DND-41 (cell line): ENCODE results near the gene DNAH14.

ENCODE experiments used
- ATAC-seq: fragments of 200-7000 bp; cut with Tn5 transposase; 3 replicates; pipeline ENCODE4 v1.9.1; 2021; ENCODE audit warnings: low read depth; ENCODE audit not compliant: insufficient read depth
- DNase-seq: peaks from one replicate; pipeline ENCODE4 v3.0.0-alpha.2; 2020
- H2AFZ ChIP-seq: 2 replicates; pipeline ENCODE4 v1.6.0; 2012; ENCODE audit warnings: low read depth, low read length
- H3K27ac ChIP-seq: 2 replicates; pipeline ENCODE4 v1.5.1; 2012; ENCODE audit warnings: low read length, inconsistent platforms
- H3K27me3 ChIP-seq: fragments of 200-600 bp; sonication (generic); 2 replicates; pipeline ENCODE4 v1.6.0; 2012; ENCODE audit warnings: low read length, mild to moderate bottlenecking, inconsistent platforms; ENCODE audit not compliant: insufficient read depth, poor library complexity
- H3K36me3 ChIP-seq: 2 replicates; pipeline ENCODE4 v1.5.1; 2012; ENCODE audit warnings: low read length, inconsistent platforms; ENCODE audit not compliant: insufficient read depth
- H3K4me1 ChIP-seq: 2 replicates; pipeline ENCODE4 v1.5.1; 2012; ENCODE audit warnings: mild to moderate bottlenecking, low read length; ENCODE audit not compliant: insufficient read depth
- H3K4me2 ChIP-seq: 2 replicates; pipeline ENCODE4 v1.6.0; 2012; ENCODE audit warnings: mild to moderate bottlenecking, moderate library complexity, low read length, inconsistent platforms; ENCODE audit not compliant: insufficient read depth
- H3K4me3 ChIP-seq, 2 experiments: fragments of 200-600 bp in 1 of 2; shearing (Covaris generic) in 1 of 2; 2 replicates each; pipeline ENCODE4 v1.5.1; 2012 to 2016; ENCODE audit warnings: inconsistent platforms in 2 of 2, low read length in 2 of 2, mild to moderate bottlenecking in 2 of 2, low read depth in 1 of 2, moderate library complexity in 1 of 2
- H3K79me2 ChIP-seq: 2 replicates; pipeline ENCODE4 v1.6.0; 2012; ENCODE audit warnings: low read length, inconsistent platforms; ENCODE audit not compliant: insufficient read depth
- H3K9ac ChIP-seq: 2 replicates; pipeline ENCODE4 v1.6.0; 2012; ENCODE audit warnings: low read depth, mild to moderate bottlenecking, inconsistent platforms, low read length, moderate library complexity
- H3K9me3 ChIP-seq: 2 replicates; pipeline ENCODE4 v1.5.1; 2012; ENCODE audit warnings: low read length, moderate library complexity, mild to moderate bottlenecking, inconsistent platforms; ENCODE audit not compliant: insufficient read depth, severe bottlenecking
- H4K20me1 ChIP-seq: 2 replicates; pipeline ENCODE4 v1.6.0; 2012; ENCODE audit warnings: low read length; ENCODE audit not compliant: insufficient read depth
- EZH2 ChIP-seq: IDR thresholded peaks from 3 replicates; pipeline ENCODE4 v1.6.1; 2012; ENCODE audit warnings: borderline replicate concordance, low read depth, mild to moderate bottlenecking, moderate library complexity, low read length, inconsistent platforms; ENCODE audit not compliant: severe bottlenecking
- TF ChIP-seq, protein P1 (sequence below): IDR thresholded peaks from 2 replicates; pipeline ENCODE4 v1.5.1; 2012; ENCODE audit warnings: borderline replicate concordance, low read length, moderate library complexity, mild to moderate bottlenecking; ENCODE audit not compliant: poor library complexity, severe bottlenecking; ENCODE audit errors: extremely low read depth

DNAH14 gene

DNA sequence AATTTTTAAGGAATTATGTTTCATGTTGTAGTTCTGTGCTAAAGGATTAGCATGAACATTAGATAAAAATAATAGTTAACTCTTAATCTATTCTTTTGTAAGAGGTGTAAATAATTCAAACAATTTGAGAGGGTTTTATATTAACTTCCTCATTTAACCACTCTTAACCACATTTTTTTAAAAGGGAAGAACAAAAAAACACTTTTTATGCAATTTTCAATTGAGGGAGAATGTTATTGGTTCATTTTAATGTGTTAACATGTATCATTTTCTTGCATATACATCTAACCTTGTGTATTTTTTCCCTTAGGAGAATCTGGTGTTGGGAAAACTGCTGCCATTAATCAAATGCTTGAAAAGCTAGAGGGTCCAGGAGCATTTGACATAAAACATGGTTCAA lies 329.3 kb downstream of the DNAH14 start:
- H3K36me3 ChIP-seq, result no peaks in the 10 kb centered on the region
- H2AFZ ChIP-seq, result no peak overlapping the region
- H3K9ac ChIP-seq, result no peak overlapping the region
- H3K79me2 ChIP-seq, result no peaks in the 10 kb centered on the region
- no peak overlapping the region for H3K4me3 ChIP-seq
- no peak overlapping the region for H3K27ac ChIP-seq
- TF ChIP-seq EZH2, result no peak
- TF ChIP-seq, protein P1, sequence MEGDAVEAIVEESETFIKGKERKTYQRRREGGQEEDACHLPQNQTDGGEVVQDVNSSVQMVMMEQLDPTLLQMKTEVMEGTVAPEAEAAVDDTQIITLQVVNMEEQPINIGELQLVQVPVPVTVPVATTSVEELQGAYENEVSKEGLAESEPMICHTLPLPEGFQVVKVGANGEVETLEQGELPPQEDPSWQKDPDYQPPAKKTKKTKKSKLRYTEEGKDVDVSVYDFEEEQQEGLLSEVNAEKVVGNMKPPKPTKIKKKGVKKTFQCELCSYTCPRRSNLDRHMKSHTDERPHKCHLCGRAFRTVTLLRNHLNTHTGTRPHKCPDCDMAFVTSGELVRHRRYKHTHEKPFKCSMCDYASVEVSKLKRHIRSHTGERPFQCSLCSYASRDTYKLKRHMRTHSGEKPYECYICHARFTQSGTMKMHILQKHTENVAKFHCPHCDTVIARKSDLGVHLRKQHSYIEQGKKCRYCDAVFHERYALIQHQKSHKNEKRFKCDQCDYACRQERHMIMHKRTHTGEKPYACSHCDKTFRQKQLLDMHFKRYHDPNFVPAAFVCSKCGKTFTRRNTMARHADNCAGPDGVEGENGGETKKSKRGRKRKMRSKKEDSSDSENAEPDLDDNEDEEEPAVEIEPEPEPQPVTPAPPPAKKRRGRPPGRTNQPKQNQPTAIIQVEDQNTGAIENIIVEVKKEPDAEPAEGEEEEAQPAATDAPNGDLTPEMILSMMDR, result no peak
- no peaks in the 10 kb centered on the region for H3K9me3 ChIP-seq
- ATAC-seq (no peak), DNase-seq (no peak)
- H3K4me1 ChIP-seq, result no peaks in the 10 kb centered on the region
- no peaks in the 10 kb centered on the region for H4K20me1 ChIP-seq
- H3K4me2 ChIP-seq, result no peak overlapping the region
- H3K27me3 ChIP-seq, result no peaks in the 10 kb centered on the region

DNA sequence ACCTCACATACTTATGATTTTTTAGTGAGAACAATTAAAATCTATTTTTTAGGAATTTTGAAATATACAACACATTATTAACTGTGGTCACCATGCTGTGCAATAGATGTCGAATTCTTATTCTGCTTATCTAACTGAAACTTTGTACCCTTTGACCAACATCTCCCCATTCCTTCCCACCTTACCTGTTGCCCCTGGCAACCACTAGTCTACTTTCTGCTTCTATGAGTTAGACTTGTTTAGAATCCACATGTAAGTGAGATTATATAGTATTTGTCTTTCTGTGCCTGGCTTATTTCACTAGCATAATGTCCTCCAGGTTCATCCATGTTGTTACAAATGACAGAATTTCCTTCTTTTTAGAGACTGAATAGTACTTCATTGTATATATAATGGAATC lies 330.1 kb downstream of the DNAH14 start:
- H2AFZ ChIP-seq, result no peak overlapping the region
- H3K4me2 ChIP-seq, result no peak overlapping the region
- no peak overlapping the region for H3K4me3 ChIP-seq
- no peaks in the 10 kb centered on the region for H3K27me3 ChIP-seq
- DNase-seq (no peak), ATAC-seq (no peak)
- no peak overlapping the region for H3K9ac ChIP-seq
- no peak overlapping the region for H3K27ac ChIP-seq
- no peaks in the 10 kb centered on the region for H4K20me1 ChIP-seq
- no peaks in the 10 kb centered on the region for H3K9me3 ChIP-seq
- H3K79me2 ChIP-seq, result no peaks in the 10 kb centered on the region
- H3K36me3 ChIP-seq, result no peaks in the 10 kb centered on the region
- H3K4me1 ChIP-seq, result no peaks in the 10 kb centered on the region
- no peak for TF ChIP-seq EZH2
- TF ChIP-seq, protein P1, result no peak

DNA sequence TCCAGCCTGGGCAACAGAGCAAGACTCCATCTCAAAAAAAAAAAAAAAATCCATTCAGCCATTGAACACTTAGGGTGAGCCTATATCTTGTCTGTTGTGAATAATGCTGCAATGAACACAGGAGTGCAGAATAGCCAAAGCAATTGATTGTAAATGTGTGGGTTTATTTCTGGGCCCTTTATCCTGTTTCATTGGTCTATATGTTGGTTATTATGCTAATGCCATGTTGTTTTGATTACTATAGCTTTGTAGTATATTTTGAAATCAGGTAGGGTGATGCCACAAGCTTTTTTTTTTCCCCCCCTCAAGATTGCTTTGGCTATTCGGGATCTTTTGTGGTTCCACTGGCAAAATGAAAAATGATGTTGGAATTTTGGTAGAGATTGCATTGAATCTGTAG lies 330.8 kb downstream of the DNAH14 start:
- TF ChIP-seq, protein P1, result no peak
- TF ChIP-seq EZH2, result no peak
- Histone ChIP-seq H3K9ac (no peak overlapping the region), H3K27me3 (no peaks in the 10 kb centered on the region), H3K27ac (no peak overlapping the region), H3K36me3 (no peaks in the 10 kb centered on the region), H3K4me1 (no peaks in the 10 kb centered on the region), H3K79me2 (no peaks in the 10 kb centered on the region), H3K4me3 (no peak overlapping the region), H4K20me1 (no peaks in the 10 kb centered on the region), H2AFZ (no peak overlapping the region), H3K9me3 (no peaks in the 10 kb centered on the region), H3K4me2 (no peak overlapping the region)
- DNase-seq (no peak), ATAC-seq (no peak)

DNA sequence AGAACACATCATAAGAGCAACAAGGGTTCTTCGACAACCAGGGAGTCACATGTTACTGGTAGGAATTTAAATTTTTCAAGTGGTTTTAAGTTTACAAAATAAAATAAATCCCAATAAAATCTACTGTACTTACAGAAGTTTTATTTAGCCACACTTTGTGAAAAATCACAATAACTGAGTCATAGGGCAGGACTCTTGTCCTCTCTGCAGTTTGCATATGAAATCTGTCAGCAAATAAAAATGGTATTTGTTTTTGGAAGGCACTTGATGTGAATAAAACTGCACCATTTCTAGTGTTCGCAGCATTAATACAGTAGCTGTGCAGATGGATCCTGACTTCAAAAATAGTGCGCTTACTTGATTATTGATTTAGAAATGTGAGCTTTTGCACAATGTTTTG lies 348.0 kb downstream of the DNAH14 start:
- Histone ChIP-seq H3K79me2 (no peaks in the 10 kb centered on the region), H3K4me1 (no peaks in the 10 kb centered on the region), H3K27me3 (no peaks in the 10 kb centered on the region), H3K4me2 (no peak overlapping the region), H3K9ac (no peak overlapping the region), H3K9me3 (no peaks in the 10 kb centered on the region), H3K36me3 (no peaks in the 10 kb centered on the region), H3K4me3 (no peak overlapping the region), H2AFZ (no peak overlapping the region), H4K20me1 (no peaks in the 10 kb centered on the region), H3K27ac (no peak overlapping the region)
- ATAC-seq, result no peak
- DNase-seq, result no peak
- TF ChIP-seq, protein P1, result no peak
- no peak for TF ChIP-seq EZH2
